Effector CD8-positive, alpha-beta T cell (primary cell): Measurements from ENCODE around the gene DVL1.

Experiments
- DNase-seq: peaks from one replicate; lab custom pipeline; 2025; lab: John Stamatoyannopoulos, UW

The DVL1 gene

DNA sequence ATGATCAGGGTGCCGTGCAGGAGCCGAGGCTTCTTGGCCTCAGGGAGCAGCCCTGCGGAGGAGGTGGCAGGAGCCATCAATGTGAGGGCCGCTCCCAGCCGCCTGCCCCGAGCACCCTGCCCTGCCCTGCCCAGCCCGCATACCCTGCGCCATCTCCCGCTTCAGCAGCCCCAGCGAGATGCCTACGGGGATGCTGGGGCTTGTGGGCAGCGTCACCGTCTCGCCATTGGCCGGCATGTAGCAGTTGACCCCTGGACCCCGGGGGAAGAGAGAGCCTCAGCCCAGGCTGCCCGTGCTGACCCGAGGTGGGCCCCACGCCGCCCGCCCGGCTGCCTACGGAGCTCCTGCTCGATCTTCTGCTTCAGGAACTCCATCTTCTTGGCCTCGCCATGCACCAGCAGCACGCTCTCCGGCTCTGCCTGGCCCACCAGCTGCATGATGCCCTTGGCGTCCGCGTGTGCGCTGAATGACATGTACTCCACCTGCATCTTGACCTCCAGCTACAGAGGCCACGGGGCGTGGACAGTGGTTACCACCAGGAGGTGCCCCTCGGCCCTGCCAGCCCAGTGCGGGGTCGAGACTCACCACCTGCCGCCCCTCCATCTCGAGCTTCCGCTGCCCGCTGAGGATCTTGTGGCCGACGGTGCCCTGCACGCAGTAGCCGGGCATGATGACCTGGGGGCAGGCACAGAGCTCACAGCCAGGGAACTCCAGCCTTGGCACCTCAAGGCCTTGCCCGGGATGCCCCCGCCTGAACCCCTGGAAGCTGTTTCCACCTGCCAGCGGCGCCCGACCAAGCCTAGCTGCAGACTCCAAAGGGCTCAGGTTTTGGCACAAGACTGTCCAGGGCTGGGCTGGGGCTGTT, 36.5 kb downstream of the DVL1 start:
- no peak for DNase-seq

GRCh38 chr1:1311107-1312104, 37.8 kb downstream of the DVL1 start:
- no peak for DNase-seq

DNA sequence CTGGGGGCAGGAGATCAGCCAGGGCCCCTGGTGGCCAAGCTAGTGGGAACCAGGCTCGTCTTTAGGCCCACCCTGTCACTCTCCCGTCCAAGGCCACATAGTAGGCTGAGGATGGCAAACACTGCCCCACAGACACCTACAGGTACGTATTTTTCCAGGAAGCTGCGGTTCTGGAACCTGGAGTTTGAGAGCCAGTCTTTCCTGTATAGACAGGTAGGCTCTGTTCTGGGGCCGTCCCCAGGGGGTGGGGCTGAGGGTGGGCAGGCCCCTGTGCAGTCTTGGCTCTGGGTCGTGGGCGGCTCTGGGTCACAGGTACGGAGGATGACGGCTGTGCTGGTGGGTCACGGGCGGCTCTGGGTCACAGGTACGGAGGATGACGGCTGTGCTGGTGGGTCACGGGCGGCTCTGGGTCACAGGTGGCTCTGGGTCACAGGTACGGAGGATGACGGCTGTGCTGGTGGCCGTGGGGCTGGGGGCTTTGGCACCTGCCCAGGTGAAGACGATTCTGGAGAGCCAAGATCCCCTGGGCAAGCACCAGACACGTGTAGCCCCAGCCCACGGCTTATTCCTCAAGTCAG, 38.7 kb downstream of the DVL1 start:
- DNase-seq: no peak

DNA sequence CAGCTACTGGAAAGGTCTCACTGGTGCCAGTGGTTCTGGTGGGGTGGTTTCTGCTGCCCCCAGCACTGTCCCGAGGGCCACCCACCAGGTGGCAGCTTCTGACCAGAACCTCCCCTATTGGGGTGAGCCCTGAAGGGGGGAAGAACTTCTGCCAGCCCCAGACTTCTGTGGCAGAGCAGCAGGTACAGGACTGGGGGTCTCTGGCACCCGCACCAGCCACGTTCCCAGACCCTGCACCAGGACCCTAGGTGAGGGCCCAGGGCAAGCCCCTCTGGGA, 39.2 kb downstream of the DVL1 start:
- no peak for DNase-seq

GRCh38 chr1:1309251-1310108, 39.7 kb downstream of the DVL1 start:
- DNase-seq: no peak

DNA sequence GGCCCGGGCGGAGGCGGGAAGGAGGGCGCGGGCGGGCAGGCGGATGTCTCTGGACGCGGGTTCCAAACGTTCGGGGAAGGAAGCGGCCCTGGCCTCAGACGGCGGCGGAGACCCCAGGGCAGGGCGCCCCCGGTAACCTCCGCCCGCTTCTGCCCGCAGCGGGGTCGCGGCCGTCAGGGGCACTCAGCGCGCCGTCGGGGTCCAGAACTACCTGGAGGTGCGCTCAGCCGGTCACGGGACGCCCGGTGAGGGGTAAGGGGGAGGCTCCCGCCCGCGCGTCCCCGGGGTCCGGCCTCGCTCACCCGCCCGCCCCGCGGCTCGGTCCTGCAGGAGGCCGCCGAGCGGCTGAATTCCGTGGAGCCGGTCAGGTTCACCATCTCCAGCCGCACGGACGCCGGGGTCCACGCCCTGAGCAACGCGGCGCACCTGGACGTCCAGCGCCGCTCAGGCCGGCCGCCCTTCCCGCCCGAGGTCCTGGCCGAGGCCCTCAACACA, 40.4 kb downstream of the DVL1 start:
- no peak for DNase-seq

- DNase-seq: peak; percentile 80
Measured at GRCh38 chr1:1307923-1308755, 41.1 kb downstream of the DVL1 start, which contains the start of the genes ACAP3 and PUSL1. Gene ACAP3 (minus strand): TSS chr1:1307930. CDS start chr1:1307815, 115 bp downstream. Gene PUSL1 (plus strand): TSS chr1:1308597. CDS start chr1:1308644, 47 bp downstream.

DNA sequence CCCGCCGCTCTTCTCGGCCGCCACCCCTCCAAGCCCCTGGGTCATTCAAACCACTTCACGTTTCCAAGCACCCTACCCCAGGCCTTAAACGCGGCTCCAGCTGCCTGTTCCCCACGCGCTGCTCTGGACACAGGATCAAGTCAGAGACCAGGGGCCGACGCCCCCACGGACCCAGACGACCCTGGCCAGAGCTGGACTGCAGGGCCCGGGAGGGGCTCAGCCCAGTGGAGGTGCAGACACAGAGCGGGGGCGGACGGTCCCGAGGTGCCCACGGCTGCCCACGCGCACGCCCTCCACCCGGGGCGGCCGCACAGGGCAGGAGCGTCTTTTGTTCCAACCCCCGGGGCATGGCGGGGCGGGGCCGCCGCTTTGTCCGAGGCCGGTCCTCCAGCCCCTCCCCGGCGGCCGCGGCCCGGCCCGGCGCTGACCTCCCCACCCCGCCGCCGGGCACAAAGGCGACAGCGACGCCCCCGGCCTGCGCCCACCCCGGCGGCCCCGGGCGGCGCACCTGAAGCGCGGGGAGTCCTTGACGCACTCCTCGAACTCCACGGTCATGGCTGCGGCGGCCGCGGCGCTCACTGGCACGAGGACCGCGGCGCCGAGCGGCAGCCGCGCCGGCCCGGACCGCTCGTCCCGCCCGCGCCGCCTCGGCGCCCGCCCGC, 41.8 kb downstream of the DVL1 start:
- DNase-seq: no peak

DNA sequence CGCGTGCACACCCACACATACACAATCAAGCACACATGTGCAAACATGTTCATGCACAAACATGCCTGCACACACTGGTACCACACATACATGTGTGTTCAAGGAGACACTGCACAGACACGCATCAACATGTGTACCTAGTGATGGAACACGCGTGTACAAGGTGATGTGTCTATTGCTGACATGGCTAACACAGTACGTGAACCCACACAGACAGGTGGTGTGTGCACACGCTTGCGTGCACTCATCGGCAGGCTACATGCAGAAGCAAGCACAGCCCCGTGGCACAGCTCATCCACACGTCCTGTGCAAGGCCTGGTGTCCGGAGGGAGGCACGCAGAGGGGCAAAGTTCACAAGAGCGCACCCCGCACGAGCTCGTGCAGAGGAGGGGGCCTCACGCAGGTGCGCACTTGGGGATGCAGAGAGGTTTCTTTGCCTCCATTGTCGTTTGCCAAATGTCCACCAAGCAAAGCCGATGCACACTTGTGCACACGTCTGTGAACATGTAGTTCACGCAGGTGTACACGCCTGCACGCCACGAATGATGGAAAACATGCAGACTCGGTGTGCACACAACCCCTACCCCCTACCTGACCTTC, 42.5 kb downstream of the DVL1 start:
- DNase-seq: no peak

GRCh38 chr1:1306070-1306660, 43.1 kb downstream of the DVL1 start:
- no peak for DNase-seq

- DNase-seq: peak; percentile 43
Measured at GRCh38 chr1:1305300-1306069, 43.7 kb downstream of the DVL1 start.

DNA sequence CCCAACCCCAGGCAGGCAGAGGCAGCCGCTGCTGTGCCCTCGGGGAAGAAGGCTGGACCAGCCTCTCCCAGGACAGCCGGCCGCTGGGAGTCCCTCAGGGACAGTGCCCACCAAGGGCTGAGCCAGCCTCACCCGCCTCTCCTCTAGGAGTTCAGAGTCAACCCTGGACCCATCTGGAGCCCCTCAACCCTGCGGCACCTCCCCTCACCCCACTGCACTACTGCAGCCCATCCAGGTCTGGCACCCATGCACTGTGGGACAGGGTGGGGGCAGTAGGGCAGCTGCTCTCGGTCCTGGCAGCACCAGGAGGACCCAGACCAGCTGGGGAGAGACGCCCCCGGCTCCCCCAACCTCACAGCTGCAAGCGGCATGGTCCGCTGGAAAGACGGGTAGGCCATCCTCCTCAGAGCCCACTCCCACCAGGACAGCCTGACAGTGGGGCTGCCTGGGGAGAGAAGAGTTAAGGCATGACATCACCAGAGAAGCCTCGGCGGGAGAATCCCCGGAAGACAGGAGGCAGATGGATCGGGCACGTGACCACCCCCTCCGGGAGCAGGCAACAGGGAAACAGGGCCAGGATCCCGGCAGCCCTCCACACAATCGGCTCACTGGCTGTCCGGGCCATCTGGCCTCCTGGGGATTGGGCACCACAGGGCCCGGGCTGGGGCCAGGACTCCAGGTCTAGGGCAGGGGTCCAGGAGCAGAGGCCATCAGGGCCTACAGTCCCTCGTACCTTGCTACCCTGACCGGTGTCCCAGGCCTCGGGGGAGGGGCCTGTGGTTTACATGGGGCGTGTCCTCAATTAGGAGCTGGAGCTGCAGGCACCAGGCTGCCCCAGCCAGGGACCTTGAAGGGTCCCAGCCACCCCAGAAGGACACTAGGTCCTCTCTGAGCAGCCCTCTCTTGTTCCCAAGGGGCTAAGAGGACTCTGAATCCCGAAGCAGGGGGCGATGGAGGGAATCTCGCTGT, 44.6 kb downstream of the DVL1 start:
- no peak for DNase-seq

- DNase-seq: no peak
Measured at GRCh38 chr1:1303736-1304135, 45.5 kb downstream of the DVL1 start.

DNA sequence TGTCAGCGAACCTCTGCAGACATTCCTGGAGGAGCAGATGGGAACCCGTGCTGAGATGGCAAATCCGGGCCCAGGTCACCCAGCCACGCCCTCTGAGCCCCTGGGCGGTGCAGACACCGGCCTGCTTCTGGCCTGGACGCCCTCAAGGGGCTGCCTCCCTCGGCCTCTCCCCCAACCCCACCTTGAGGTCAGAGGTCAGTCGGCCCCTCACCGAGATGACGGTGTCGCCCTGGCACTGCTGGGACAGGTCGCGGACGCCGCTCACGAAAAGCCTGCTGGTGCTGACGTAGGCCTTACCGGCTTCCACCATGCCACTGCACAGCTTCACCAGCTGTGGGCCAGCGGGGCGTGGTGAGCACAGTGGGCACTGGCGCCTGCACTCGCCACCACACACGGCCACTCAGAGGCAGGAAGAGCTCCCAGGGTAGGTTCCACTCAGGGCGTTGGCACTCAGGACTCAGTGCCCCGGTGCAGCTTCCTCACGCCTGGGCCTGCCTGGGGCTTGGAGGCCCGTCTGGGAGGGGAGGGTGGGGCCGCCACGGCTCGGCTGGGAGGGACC, 46.2 kb downstream of the DVL1 start:
- no peak for DNase-seq

DNA sequence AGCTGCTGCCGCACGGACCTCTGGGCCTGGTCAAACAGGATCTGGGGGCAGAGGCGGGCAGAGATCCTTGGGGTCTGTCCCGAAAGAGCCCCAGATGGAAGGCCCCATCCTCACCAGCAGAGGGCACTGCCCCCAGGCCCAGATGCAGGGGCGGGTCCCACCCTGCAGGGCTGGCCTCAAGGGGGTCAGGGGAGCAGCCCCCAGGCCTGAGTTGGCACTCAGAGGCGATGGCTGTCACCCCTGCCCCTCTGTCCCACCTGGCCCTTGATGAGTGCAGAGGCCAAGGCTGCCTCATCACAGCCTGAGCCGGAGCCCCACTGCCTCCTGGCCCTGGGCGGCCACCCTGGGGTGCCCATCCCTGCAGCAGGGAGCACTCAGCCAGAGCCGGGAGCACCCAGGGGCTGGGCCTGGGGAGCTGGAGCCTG, 47.2 kb downstream of the DVL1 start:
- DNase-seq: no peak

GRCh38 chr1:1300352-1300739, 48.9 kb downstream of the DVL1 start:
- no peak for DNase-seq
